IPS-20b (cell line): ENCODE data around the gene NDUFAF2.

Experiments
- H3K27ac ChIP-seq: one replicate; pipeline ENCODE4 v1.5.1; 2013; ENCODE audit warnings: low read length
- H3K27me3 ChIP-seq: 2 replicates; pipeline ENCODE4 v1.6.1; 2013; ENCODE audit warnings: mild to moderate bottlenecking, low read length, inconsistent platforms; ENCODE audit not compliant: insufficient read depth
- H3K36me3 ChIP-seq: 2 replicates; pipeline ENCODE4 v1.6.1; 2013; ENCODE audit warnings: low read depth, mild to moderate bottlenecking, inconsistent platforms, low read length, moderate library complexity; ENCODE audit not compliant: insufficient read depth
- H3K4me1 ChIP-seq: 2 replicates; pipeline ENCODE4 v1.6.1; 2013; ENCODE audit warnings: mild to moderate bottlenecking, control low read depth, inconsistent platforms, low read length, moderate library complexity; ENCODE audit not compliant: insufficient read depth
- H3K4me3 ChIP-seq: 2 replicates; pipeline ENCODE4 v1.5.1; 2013; ENCODE audit warnings: mild to moderate bottlenecking, low read length, inconsistent platforms
- H3K9ac ChIP-seq: 2 replicates; pipeline ENCODE4 v1.6.1; 2013; ENCODE audit warnings: low read depth, mild to moderate bottlenecking, inconsistent platforms, low read length, moderate library complexity
- H3K9me3 ChIP-seq: 2 replicates; pipeline ENCODE4 v1.6.1; 2013; ENCODE audit warnings: mild to moderate bottlenecking, low read depth, low read length, inconsistent platforms; ENCODE audit not compliant: insufficient read depth

NDUFAF2 gene

DNA sequence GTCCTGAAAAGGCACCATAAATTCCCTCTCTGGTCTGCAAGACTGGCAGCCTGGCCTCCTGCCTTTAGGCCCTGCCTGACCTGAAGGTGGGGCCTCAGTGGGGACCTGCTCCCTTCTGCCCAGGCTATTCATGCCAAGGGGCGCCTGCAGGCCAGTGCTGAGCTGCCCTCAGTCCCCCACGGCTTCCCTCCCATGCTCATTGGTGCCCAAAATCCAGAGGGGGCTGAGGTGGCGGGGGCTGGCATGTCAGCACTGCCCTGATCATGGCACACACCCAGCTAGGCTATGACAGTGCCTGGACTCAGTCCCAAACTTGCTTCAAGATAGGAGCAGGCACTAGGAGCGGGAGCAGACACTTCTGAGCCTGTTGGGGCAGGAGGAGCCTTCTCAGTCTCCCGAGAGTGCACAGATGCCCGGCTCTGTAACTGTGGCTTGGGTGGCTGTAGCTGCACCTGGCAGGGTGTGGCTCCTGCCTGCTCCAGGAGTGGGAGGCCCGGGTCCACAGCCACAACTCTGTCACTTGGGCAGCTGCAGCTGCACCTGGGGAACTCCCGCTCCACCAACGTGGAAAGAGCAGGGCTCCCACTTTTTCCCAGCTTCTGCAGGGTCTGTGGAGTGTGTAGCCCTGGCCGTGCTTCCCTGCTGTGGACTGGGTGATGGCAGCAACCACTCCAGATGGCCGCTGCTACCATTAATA lies 49.0 kb downstream of the NDUFAF2 start:
- Histone ChIP-seq H3K4me3 (no peak overlapping the region), H3K27ac (no peak overlapping the region), H3K4me1 (no peaks in the 10 kb centered on the region), H3K27me3 (no peaks in the 10 kb centered on the region), H3K36me3 (peaks cover 7% of the 10 kb centered on the region; the same call in 1 of the 2 replicates), H3K9ac (no peak overlapping the region), H3K9me3 (peaks cover 18% of the 10 kb centered on the region)

DNA sequence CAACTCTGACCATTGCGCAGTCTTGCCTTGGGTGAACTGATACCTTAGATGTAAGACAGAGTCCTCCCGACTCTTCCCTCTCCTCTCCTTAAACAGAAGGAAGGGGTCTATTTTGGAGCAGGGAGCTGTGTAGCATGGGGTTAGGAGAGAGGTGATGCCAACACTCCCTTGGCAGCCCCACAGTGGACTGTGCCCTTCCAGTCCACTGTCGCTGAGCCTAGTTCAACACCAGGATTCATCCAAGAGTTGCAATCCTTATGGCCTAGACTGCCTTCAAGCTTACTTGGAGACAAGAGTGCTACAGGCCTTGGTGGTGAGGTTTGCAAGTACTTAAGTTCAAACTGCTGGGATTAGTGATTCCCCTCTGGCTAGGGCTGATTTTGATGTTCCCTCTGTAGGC lies 51.4 kb downstream of the NDUFAF2 start:
- H3K27me3 ChIP-seq, result no peaks in the 10 kb centered on the region
- no peak overlapping the region for H3K4me3 ChIP-seq
- H3K4me1 ChIP-seq, result peaks cover 12% of the 10 kb centered on the region
- H3K9me3 ChIP-seq, result peaks cover 18% of the 10 kb centered on the region
- peaks cover 7% of the 10 kb centered on the region; the same call in 1 of the 2 replicates for H3K36me3 ChIP-seq
- no peak overlapping the region for H3K9ac ChIP-seq
- no peak overlapping the region for H3K27ac ChIP-seq

DNA sequence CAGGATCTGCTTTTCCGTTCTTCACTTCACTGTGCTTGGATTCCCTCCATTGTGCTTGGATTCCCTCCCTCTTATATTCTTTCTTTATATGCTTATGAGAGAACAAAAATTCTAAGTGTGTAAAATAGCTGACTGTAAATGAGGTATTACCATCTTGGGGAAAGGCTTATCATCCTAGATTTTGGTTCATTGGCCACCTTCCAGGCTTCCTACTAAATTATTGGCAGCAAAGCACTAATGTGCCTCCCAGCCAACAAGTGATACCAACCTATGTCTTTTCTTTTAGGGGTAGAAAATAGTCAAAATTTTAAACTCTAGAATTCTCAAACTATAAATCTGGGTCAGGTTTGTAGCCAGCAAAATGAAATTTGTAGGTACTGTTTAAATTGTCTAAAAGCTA lies 52.7 kb downstream of the NDUFAF2 start:
- H3K9me3 ChIP-seq, result peaks cover 14% of the 10 kb centered on the region
- H3K36me3 ChIP-seq, result peaks cover 7% of the 10 kb centered on the region; the same call in 1 of the 2 replicates
- no peak overlapping the region for H3K27ac ChIP-seq
- H3K4me3 ChIP-seq, result no peak overlapping the region
- no peak overlapping the region for H3K9ac ChIP-seq
- peaks cover 12% of the 10 kb centered on the region for H3K4me1 ChIP-seq
- no peaks in the 10 kb centered on the region for H3K27me3 ChIP-seq

DNA sequence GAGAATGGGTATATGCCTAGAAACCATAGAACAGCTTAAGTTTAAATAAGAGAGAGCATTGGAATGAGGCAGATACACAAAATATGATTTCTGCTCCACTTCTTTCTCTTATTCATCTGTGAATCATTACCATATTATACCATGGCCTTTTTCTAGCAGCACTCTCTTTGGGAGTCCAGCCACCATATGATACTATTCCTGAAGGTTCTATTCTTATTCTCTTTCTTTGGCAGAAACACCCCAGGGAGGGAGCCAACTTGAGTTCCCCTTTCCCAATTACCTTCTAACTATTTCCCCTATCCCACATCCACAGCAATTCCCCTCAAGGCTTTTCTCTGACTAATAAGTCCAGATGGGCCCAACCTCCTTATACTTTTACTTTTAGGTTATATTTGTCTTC lies 55.9 kb downstream of the NDUFAF2 start:
- H3K9ac ChIP-seq, result no peak overlapping the region
- H3K4me1 ChIP-seq, result peaks cover 12% of the 10 kb centered on the region
- no peaks in the 10 kb centered on the region for H3K36me3 ChIP-seq
- no peak overlapping the region for H3K27ac ChIP-seq
- no peaks in the 10 kb centered on the region for H3K9me3 ChIP-seq
- no peaks in the 10 kb centered on the region for H3K27me3 ChIP-seq
- H3K4me3 ChIP-seq, result no peak overlapping the region

DNA sequence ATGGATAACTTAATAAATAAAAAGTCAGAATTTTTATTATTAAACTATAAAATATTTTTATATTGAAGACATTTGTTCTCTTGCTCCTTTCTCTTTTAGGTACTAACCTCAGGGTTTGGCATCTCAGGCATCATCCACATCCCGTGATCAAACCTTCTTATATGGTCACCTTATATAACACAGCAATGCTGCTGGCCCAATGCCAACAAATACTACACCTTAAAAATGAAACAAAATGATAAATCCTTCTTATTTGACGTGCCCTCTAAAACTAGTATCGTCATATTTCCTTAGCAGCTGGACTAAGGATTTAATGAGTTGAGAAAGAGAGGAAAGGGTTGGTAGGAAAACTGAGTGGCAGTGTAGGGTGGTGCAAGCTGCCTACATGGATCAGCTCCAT lies 56.6 kb downstream of the NDUFAF2 start:
- H3K4me1 ChIP-seq, result peaks cover 12% of the 10 kb centered on the region
- H3K9ac ChIP-seq, result no peak overlapping the region
- H3K27ac ChIP-seq, result no peak overlapping the region
- no peaks in the 10 kb centered on the region for H3K27me3 ChIP-seq
- H3K36me3 ChIP-seq, result no peaks in the 10 kb centered on the region
- H3K9me3 ChIP-seq, result no peaks in the 10 kb centered on the region
- H3K4me3 ChIP-seq, result no peak overlapping the region

DNA sequence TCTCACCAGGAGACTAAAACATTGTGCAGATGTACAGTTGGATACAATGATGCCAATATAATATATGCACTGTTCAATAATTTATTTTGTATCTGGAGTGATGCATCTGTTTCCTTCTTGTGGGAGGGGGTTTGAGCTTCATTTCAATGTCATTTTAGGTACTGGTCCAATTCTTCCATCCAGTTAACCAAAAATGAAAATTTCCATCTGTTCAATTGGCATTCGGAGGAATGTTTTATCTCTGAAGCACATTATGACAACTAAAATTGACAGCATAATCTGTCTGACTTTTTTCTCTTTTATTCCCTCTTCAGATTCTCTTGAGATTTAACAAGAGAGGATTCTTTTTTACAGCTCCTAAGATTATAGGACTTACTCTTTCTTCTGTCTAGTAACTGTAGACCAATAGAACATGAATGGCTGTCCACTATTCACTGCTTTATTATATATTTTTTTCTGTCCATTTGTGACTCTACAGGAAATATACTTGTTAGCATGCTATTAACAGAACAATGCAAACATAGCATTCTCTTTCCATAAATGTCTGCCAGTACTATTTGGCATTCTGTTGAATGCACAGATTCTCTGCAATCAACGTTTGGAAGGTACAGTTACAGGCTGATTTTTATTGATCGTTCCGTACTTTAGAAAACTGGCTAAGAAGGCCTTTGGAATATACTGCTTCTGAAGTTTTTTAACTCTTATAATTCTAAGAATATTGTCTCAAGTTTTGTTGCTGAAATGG lies 57.8 kb downstream of the NDUFAF2 start:
- Histone ChIP-seq H3K27me3 (no peaks in the 10 kb centered on the region), H3K9me3 (no peaks in the 10 kb centered on the region), H3K9ac (no peak overlapping the region), H3K4me1 (peaks cover 12% of the 10 kb centered on the region), H3K27ac (no peak overlapping the region), H3K36me3 (no peaks in the 10 kb centered on the region), H3K4me3 (no peak overlapping the region)

DNA sequence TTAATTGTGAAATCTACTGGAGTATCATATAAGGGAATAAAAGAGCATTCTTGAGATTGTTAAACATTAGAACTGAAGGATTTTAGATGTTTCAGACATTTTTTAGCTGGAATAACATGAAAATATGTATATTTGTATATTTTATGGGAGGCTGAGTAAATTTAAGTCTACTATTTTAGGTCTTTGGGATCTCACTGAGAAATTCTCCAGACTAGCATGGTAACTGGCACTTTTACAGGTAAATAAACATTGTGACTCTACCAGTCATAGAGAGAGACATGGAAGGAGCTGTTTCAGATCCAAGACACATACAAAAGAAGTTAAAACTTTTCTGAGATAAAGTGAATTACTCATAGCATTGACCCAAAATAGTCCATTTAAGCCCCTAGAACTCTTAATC lies 59.4 kb downstream of the NDUFAF2 start:
- Histone ChIP-seq H3K4me3 (no peak overlapping the region), H3K27me3 (no peaks in the 10 kb centered on the region), H3K9me3 (no peaks in the 10 kb centered on the region), H3K36me3 (no peaks in the 10 kb centered on the region), H3K9ac (no peak overlapping the region), H3K4me1 (peaks cover 12% of the 10 kb centered on the region), H3K27ac (no peak overlapping the region)

DNA sequence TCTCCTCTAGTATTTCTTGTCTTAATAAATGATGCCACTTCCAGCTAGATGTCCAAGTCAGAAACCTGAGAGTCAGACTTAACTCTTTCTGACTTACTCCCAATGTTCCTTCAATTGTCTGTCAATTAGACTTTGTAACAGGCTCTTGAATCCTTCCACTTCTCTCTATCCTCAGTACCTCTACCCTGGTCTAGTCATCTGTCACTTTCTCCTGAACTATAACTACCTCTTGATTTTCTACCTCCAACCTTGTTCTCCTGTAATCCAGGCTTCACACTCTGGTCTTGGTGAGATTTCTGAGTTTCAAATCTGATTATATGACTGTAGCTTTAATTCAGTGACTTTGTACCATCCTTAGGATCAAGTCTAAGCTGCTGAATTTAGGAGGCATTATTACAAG lies 64.9 kb downstream of the NDUFAF2 start:
- H3K4me3 ChIP-seq, result no peak overlapping the region
- H3K27ac ChIP-seq, result no peak overlapping the region
- H3K27me3 ChIP-seq, result no peaks in the 10 kb centered on the region
- no peaks in the 10 kb centered on the region for H3K36me3 ChIP-seq
- H3K9ac ChIP-seq, result no peak overlapping the region
- H3K9me3 ChIP-seq, result no peaks in the 10 kb centered on the region
- H3K4me1 ChIP-seq, result no peaks in the 10 kb centered on the region

DNA sequence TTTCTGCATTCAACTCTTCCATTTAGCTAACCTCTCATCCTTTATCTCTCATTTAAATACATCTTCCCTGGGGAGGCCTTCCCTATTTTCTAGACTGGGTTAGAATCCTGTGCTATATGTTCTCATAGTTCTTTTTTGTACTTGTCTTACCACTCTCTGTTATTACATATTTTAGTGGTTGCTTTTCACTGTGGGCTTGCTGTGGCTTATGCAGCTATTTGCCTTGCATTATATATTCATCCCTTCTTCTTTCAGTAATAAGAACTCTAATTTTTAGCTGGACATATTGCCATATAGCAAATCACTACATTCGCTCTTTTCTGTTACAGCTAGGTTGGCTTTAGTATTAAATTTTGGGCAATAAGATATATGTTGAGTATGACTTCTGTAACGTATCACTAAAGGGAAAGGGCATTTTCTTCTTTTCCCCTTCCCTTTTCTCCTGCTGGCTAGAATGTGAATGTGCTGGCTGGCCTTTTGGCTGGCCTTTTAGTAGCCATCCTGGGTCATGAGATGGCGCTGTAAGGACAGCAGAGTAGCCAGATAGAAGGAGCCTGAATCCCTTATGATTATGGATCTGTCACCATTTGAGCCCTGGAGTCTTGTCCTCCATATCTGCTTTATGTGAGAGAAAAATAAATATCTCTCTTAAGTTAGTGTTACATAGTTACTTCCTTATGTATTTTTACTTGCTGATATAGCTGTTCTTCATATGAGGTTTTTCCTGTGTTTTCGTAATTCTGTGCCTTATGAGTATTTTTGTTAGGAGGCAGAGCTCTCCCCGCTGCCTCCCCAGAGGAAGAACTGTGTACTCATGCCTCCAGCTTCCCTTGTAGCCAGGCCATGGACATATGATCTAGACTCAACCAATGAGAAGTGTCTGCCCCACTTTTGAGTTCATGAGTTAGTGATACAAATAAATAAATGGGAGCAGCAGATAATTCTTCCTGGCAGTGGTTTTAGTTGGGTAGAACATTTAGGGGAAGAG lies 65.8 kb downstream of the NDUFAF2 start:
- Histone ChIP-seq H3K4me1 (no peaks in the 10 kb centered on the region), H3K9ac (no peak overlapping the region), H3K27me3 (no peaks in the 10 kb centered on the region), H3K9me3 (no peaks in the 10 kb centered on the region), H3K4me3 (no peak overlapping the region), H3K27ac (no peak overlapping the region), H3K36me3 (no peaks in the 10 kb centered on the region)

DNA sequence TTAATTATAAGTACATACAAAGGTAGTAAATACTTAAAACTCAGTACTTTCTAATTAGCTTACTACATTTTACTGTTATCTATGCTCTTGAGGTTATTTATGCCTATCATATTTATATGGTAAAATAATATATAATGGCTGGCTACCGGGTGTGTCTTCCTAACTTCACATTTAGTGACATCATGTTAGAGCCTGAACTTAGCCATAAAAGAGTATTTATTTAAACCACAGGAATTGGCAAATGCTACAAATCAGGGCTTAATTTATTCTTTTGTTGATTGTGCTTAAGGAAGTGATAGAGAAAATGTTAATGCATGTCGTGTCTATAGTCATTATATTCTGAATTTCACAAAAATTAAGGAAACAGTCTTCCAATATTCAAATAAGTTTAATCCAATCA lies 73.1 kb downstream of the NDUFAF2 start:
- H3K9me3 ChIP-seq, result no peaks in the 10 kb centered on the region
- no peaks in the 10 kb centered on the region for H3K4me1 ChIP-seq
- no peaks in the 10 kb centered on the region for H3K36me3 ChIP-seq
- no peaks in the 10 kb centered on the region for H3K27me3 ChIP-seq
- no peak overlapping the region for H3K27ac ChIP-seq
- no peak overlapping the region for H3K4me3 ChIP-seq
- H3K9ac ChIP-seq, result no peak overlapping the region

DNA sequence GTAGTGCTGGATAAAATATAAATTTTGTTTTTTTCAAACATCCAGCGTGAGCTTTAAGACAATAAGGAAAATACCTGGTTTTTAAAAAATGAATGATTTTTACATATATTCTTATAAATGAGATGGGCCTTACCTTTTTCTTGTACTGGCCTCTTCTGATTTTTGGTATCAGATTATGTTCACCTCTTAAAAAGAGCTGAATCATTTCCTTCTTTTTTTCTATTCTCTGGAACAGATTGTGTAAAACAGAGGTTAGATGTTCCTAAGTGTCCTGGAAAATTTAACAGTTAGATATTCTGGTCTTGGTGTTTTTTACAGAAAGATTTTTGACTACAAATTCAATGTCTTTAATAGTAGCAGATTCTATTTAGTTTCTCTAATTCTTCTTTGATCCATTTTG lies 74.6 kb downstream of the NDUFAF2 start:
- no peak overlapping the region for H3K9ac ChIP-seq
- H3K9me3 ChIP-seq, result no peaks in the 10 kb centered on the region
- H3K4me1 ChIP-seq, result no peaks in the 10 kb centered on the region
- no peak overlapping the region for H3K4me3 ChIP-seq
- H3K27me3 ChIP-seq, result no peaks in the 10 kb centered on the region
- no peaks in the 10 kb centered on the region for H3K36me3 ChIP-seq
- H3K27ac ChIP-seq, result no peak overlapping the region
